Naive thymus-derived CD4-positive, alpha-beta T cell (primary cell): ENCODE data around the gene BLOC1S1. TPM values are rescaled to one million over a fixed set of nuclear protein-coding genes. Genes with fewer than 3 reads are reported as not detected.

Experiments
- ATAC-seq: fragments of 150-1000 bp; cut with Tn5 transposase; 2 replicates; pipeline ENCODE4 v1.10.0; 2021; ENCODE audit warnings: mild to moderate bottlenecking, moderate library complexity
- CTCF ChIA-PET: fragments of 350-600 bp; sonication (Branson Sonifier 250); formaldehyde crosslinking; loops from one replicate; lab custom pipeline; 2021; ENCODE audit warnings: antibody characterized with exemption; lab: Charles Lee
- POLR2A ChIA-PET: fragments of 350-600 bp; sonication (Branson Sonifier 250); formaldehyde crosslinking; loops from one replicate; lab custom pipeline; 2021; ENCODE audit warnings: antibody characterized with exemption, inconsistent platforms; lab: Charles Lee
- DNase-seq, 9 donors: peaks; one replicate each; pipeline versions ENCODE4 v3.0.0 to v3.0.0-alpha.2; 2020 to 2022; ENCODE audit warnings: mixed read lengths in 1 of 9
- H3K27ac ChIP-seq: one replicate; pipeline ENCODE4 v1.7.0; 2013; ENCODE audit warnings: mild to moderate bottlenecking, low read depth, low read length, moderate library complexity
- H3K27me3 ChIP-seq, 2 donors: one replicate each; pipeline ENCODE4 v1.7.0; 2013; ENCODE audit warnings: low read length in 2 of 2, mild to moderate bottlenecking in 2 of 2, moderate library complexity in 2 of 2; ENCODE audit not compliant: control insufficient read depth in 2 of 2, insufficient read depth in 2 of 2
- H3K36me3 ChIP-seq, 3 experiments: 1 replicate in 2 of 3; 2 replicates in 1 of 3; pipeline ENCODE4 v1.7.0; 2013; ENCODE audit warnings: low read length in 3 of 3, mild to moderate bottlenecking in 3 of 3, moderate library complexity in 1 of 3; ENCODE audit not compliant: insufficient read depth in 3 of 3, control insufficient read depth in 2 of 3
- H3K4me1 ChIP-seq, 2 donors: one replicate each; pipeline ENCODE4 v1.7.0; 2013; ENCODE audit warnings: low read length in 2 of 2, mild to moderate bottlenecking in 2 of 2, moderate library complexity in 1 of 2; ENCODE audit not compliant: control insufficient read depth in 2 of 2, insufficient read depth in 2 of 2
- H3K4me3 ChIP-seq: 2 replicates; pipeline ENCODE4 v1.7.0; 2013; ENCODE audit warnings: mild to moderate bottlenecking, low read length
- H3K9me3 ChIP-seq, 3 experiments: 1 replicate in 2 of 3; 2 replicates in 1 of 3; pipeline ENCODE4 v1.7.0; 2013; ENCODE audit warnings: low read length in 3 of 3; ENCODE audit not compliant: control insufficient read depth in 2 of 3
- H3K27ac Mint-ChIP-seq, 9 donors: one replicate each; pipeline ENCODE4 v1.8.0; 2020 to 2022; ENCODE audit warnings: mixed read lengths in 9 of 9, mild to moderate bottlenecking in 8 of 9, moderate library complexity in 5 of 9, inconsistent platforms in 2 of 9
- H3K27me3 Mint-ChIP-seq, 5 donors: one replicate each; pipeline ENCODE4 v1.8.0; 2021 to 2022; ENCODE audit warnings: mixed read lengths in 5 of 5, mild to moderate bottlenecking in 1 of 5
- H3K36me3 Mint-ChIP-seq, 5 donors: one replicate each; pipeline ENCODE4 v1.8.0; 2020 to 2022; ENCODE audit warnings: mixed read lengths in 5 of 5, mild to moderate bottlenecking in 3 of 5, inconsistent platforms in 1 of 5
- H3K4me1 Mint-ChIP-seq, 7 donors: one replicate each; pipeline ENCODE4 v1.8.0; 2020 to 2022; ENCODE audit warnings: mixed read lengths in 7 of 7, mild to moderate bottlenecking in 3 of 7, inconsistent platforms in 1 of 7
- H3K4me3 Mint-ChIP-seq, 10 donors: one replicate each; pipeline ENCODE4 v1.8.0; 2020 to 2022; ENCODE audit warnings: mild to moderate bottlenecking in 10 of 10, mixed read lengths in 10 of 10, moderate library complexity in 6 of 10, inconsistent platforms in 2 of 10
- H3K9me3 Mint-ChIP-seq, 11 donors: one replicate each; pipeline ENCODE4 v1.8.0; 2020 to 2022; ENCODE audit warnings: mixed read lengths in 11 of 11, mild to moderate bottlenecking in 4 of 11, inconsistent platforms in 1 of 11, moderate library complexity in 1 of 11
- intact Hi-C, 2 donors: fragments of 100-400 bp; cut with micrococcal nuclease; formaldehyde crosslinking; loops; one replicate each; pipeline ENCODE4 v1.15.1; 2023
- polyA plus RNA-seq, 2 donors: library from polyadenylated mRNA; unstranded; fragments of 300-500 nt; fragmentation: Illumina TruSeq; gene quantifications; one replicate each; pipeline ENCODE4 v1.2.3, GENCODE V29; 2021
- total RNA-seq, 6 experiments: library from RNA in 5 of 6; stranded (reverse) in 5 of 6; gene quantifications; 1 replicate in 5 of 6; 2 replicates in 1 of 6; pipeline ENCODE4 v1.2.3 and lab custom pipeline; 2021 to 2026

Gene BLOC1S1
- total and polyA plus RNA-seq, 7 experiments from 2014 or later: 37.6 to 112 (median 73.5) TPM

DNA sequence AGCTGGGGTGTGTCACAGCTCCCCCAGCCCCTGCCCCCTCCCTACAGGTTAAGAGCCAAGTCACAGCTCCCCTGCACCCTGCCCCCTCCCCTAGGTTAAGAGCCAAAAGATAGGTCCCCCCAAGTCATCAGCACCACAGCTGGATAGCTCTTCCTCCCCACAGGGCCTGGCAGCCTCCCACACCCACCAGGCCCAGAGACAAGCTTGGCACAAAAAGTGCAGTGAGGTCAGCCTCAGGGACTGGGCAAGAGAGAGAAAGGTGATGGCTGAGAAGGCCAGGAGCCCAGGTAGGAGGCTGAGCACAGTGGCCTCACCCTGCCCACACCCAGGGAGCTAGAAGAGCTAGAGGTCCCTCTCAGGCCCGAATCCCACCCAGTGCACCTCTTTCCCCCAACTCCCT lies 16.9 kb upstream of the BLOC1S1 start:
- ChIA-PET CTCF (no interaction called here), POLR2A (no interaction called here)
- H3K4me1 ChIP-seq: no peaks in the 10 kb centered on the region
- Mint-ChIP-seq H3K4me1 (peaks cover 0 to 4% (median 0%) of the 10 kb centered on the region in 7 donors), H3K9me3 (no peaks in the 10 kb centered on the region), H3K27me3 (peaks cover 0 to 6% (median 0%) of the 10 kb centered on the region in 5 donors), H3K4me3 (no peak overlapping the region), H3K36me3 (no peaks in the 10 kb centered on the region), H3K27ac (no peak overlapping the region)
- no peak overlapping the region for H3K27ac ChIP-seq
- no peaks in the 10 kb centered on the region for H3K27me3 ChIP-seq
- intact Hi-C loops: no loop called here
- no peaks in the 10 kb centered on the region for H3K9me3 ChIP-seq
- ATAC-seq (no peak), DNase-seq (no peak)
- no peak overlapping the region for H3K4me3 ChIP-seq
- H3K36me3 ChIP-seq: no peaks in the 10 kb centered on the region

DNA sequence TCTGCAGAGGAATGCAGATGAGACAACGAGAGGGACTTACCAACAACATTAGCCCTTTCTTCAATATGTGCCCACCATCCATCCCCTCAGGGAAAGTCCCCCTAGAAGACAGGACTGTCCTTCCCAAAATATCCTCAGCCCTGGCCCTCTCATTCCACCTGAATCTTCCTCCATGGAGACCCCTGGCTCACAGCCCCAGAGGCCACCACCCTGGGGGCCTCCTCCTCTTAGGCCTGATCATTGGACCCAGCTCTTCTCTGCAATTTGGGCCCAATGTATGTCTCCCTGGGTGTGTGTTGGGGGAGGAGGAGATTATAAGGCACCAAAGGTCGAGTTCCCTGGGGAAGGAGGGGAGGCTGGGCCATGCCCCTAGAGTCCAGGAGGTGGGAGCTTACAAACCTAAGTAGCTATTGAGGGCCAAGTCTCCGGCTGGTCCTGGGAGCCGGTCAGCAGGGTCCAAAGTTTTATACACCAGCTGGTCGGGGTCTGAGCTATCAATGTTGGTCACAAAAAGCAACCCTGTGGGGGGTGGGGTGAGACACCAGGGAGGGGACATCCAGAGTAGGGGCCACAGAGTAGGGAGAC lies 16.3 kb upstream of the BLOC1S1 start:
- no peak for DNase-seq
- CTCF ChIA-PET: interaction anchor here (1.0 kb wide), 1 partner anchor 43 kb away, joined by 3 read pairs; no protein-coding TSS in a partner anchor

DNA sequence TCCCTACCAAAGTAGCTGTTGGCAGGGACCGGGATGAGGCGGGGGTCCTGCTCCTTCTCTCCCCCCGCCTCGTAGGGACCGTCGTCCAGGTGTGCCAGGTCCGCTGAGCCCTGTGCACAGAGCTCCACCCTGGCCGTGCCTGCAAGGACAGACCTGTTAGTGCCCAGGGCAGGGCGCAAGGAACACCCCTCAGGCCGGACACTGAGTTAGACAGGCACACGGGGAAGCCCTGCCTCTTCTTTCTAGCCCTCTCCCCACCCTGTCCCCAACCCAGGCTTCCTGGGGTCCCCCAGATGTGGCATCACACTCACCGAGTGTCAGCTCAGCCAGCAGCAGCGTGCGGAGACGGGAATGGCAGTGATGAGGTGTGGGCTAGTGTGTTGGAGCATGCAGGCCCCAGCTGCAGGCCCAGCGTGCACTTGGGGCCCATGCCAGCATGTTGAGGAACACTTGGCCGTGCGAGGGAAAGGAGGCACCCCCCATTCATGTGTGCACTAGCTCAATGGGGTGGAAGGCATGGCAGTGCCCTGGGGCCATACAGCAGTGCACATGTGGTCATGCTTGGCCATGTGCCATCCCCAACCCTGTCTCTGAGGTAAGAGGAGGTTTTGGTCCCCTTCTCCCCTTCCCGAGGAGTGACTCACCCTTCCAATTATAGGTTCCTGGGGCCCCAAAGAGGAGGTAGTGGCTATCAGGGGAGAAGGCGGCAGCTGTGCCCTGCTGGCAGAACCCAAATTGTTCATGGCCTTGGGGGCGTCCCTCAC lies 15.4 kb upstream of the BLOC1S1 start:
- Histone ChIP-seq H3K36me3 (no peaks in the 10 kb centered on the region), H3K27ac (no peak overlapping the region), H3K9me3 (no peaks in the 10 kb centered on the region), H3K4me1 (no peaks in the 10 kb centered on the region), H3K27me3 (no peaks in the 10 kb centered on the region), H3K4me3 (no peak overlapping the region)
- Mint-ChIP-seq H3K9me3 (no peaks in the 10 kb centered on the region), H3K4me3 (no peak overlapping the region), H3K4me1 (peaks cover 0 to 4% (median 0%) of the 10 kb centered on the region in 7 donors), H3K27ac (no peak overlapping the region), H3K27me3 (peaks cover 0 to 12% (median 0%) of the 10 kb centered on the region in 5 donors), H3K36me3 (no peaks in the 10 kb centered on the region)
- intact Hi-C loops: no loop called here
- ChIA-PET POLR2A (no interaction called here), CTCF (interaction anchor here (1.0 kb wide), 1 partner anchor 44 kb away, joined by 3 read pairs; no protein-coding TSS in a partner anchor)
- ATAC-seq (no peak), DNase-seq (no peak)

More for the DNA sequence above, 16.3 kb upstream of the BLOC1S1 start:
- H3K4me1 ChIP-seq: no peaks in the 10 kb centered on the region
- Mint-ChIP-seq H3K36me3 (no peaks in the 10 kb centered on the region), H3K27ac (no peak overlapping the region), H3K4me1 (peaks cover 0 to 4% (median 0%) of the 10 kb centered on the region in 7 donors), H3K4me3 (no peak overlapping the region), H3K9me3 (no peaks in the 10 kb centered on the region), H3K27me3 (peaks cover 0 to 11% (median 0%) of the 10 kb centered on the region in 5 donors)
- H3K4me3 ChIP-seq: no peak overlapping the region
- ATAC-seq: no peak
- no peaks in the 10 kb centered on the region for H3K9me3 ChIP-seq
- POLR2A ChIA-PET: no interaction called here
- H3K27ac ChIP-seq: no peak overlapping the region
- no peaks in the 10 kb centered on the region for H3K27me3 ChIP-seq
- no peaks in the 10 kb centered on the region for H3K36me3 ChIP-seq
- intact Hi-C loops: no loop called here

DNA sequence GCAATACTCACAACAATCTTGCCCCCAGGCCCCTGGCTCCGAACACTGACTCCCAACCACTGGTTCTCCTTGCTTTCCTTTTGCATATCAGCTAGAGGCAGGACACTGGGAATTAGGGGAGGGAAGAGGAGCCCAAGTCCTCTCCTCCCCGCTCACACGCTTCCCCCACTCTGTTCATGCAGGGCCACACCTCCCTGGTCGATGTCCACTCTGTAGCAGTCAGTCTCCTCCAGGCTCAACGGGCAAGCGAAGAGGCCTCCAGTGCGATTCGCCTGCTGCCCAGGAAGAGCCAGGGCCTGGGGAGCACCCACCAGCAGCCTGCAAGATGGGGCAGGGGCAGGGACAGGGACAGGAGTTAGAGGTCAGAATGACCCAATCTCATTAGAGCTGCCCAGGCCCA lies 13.0 kb upstream of the BLOC1S1 start:
- DNase-seq (no peak), ATAC-seq (no peak)
- H3K27ac Mint-ChIP-seq: no peak overlapping the region
- intact Hi-C loops: no loop called here
- no peaks in the 10 kb centered on the region for H3K36me3 ChIP-seq
- CTCF ChIA-PET: no interaction called here
- H3K27me3 Mint-ChIP-seq: peaks cover 0 to 30% (median 5%) of the 10 kb centered on the region in 5 donors
- no peaks in the 10 kb centered on the region for H3K9me3 ChIP-seq
- H3K4me3 ChIP-seq: no peak overlapping the region
- no peak overlapping the region for H3K4me3 Mint-ChIP-seq
- no peaks in the 10 kb centered on the region for H3K27me3 ChIP-seq
- peaks cover 4 to 8% (median 7%) of the 10 kb centered on the region in 7 donors for H3K4me1 Mint-ChIP-seq
- H3K4me1 ChIP-seq: no peaks in the 10 kb centered on the region
- POLR2A ChIA-PET: no interaction called here
- no peaks in the 10 kb centered on the region for H3K9me3 Mint-ChIP-seq
- H3K27ac ChIP-seq: no peak overlapping the region
- no peaks in the 10 kb centered on the region for H3K36me3 Mint-ChIP-seq

DNA sequence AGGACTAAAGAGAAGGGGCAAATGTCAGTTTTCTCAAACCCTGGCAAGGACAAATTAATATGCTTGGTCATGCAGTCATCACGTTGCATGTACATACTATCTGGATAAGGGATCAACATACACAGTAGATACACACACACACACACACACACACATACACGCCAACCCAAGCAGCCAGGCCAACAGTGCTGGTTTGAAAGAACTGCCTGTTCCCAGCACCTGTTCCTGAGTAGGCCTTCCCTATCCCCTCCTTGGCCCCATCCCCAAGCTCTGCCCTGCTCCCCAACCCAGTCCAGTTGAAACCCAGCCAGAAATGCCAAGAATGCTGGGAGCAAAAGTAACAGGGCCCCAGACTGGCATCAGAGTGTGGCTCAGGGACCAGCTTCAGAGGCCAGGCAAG lies 12.6 kb upstream of the BLOC1S1 start:
- no peaks in the 10 kb centered on the region for H3K9me3 Mint-ChIP-seq
- ATAC-seq: no peak
- H3K4me3 Mint-ChIP-seq: no peak overlapping the region
- H3K9me3 ChIP-seq: no peaks in the 10 kb centered on the region
- H3K36me3 Mint-ChIP-seq: no peaks in the 10 kb centered on the region
- no peak overlapping the region for H3K27ac Mint-ChIP-seq
- peaks cover 7 to 12% (median 11%) of the 10 kb centered on the region in 7 donors for H3K4me1 Mint-ChIP-seq
- intact Hi-C loops: no loop called here
- H3K36me3 ChIP-seq: no peaks in the 10 kb centered on the region
- no peaks in the 10 kb centered on the region for H3K27me3 ChIP-seq
- no peak overlapping the region for H3K4me3 ChIP-seq
- DNase-seq: no peak
- peaks cover 0 to 34% (median 9%) of the 10 kb centered on the region in 5 donors for H3K27me3 Mint-ChIP-seq
- ChIA-PET POLR2A (no interaction called here), CTCF (no interaction called here)
- H3K27ac ChIP-seq: no peak overlapping the region
- H3K4me1 ChIP-seq: peaks cover 2% of the 10 kb centered on the region in 2 donors

DNA sequence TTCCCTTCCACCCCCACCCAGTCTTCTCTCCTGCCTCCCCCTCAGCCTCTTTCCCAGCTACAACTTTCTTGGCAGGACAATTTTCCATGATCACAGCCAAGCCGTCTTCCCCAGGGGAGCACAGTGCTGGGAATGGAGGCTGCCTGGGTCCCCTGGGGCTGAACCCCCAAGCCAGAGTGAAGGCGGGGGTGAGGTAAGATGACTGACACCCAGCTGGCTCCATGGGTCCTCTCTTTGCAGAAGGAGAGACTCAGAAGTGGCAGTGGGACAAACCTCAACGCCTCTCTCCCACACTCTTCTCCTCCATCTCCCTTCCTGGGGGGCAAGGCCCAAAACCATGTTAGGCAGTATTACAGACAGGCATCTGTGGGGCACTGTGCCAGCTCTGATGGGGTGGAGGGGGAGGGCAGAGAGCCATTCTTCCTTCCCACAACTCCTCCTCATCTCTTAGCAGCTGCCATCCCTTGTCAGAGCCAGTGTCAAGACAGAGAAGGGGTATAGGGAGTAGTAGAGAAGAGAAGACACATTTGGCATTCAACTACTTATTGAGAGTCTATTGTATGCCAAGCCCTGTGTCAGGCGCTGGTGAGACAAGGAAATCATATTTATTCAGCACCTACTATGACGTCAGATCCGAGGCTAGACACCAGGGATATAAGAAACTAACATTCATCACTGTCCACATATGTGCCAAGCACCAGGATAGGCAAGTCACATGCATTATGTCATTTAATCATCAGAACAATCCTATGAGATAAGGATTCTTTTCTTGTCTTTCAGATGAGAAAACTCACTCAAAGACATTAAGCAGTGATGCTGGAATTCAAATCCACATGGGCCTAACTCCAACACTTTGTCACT lies 11.7 kb upstream of the BLOC1S1 start:
- Histone ChIP-seq H3K36me3 (no peaks in the 10 kb centered on the region), H3K9me3 (no peaks in the 10 kb centered on the region), H3K4me1 (peaks cover 4 to 7% of the 10 kb centered on the region in 2 donors), H3K4me3 (no peak overlapping the region), H3K27me3 (no peaks in the 10 kb centered on the region), H3K27ac (no peak overlapping the region)
- intact Hi-C loops: no loop called here
- H3K4me1 Mint-ChIP-seq: peaks cover 16 to 20% (median 19%) of the 10 kb centered on the region in 7 donors
- ChIA-PET POLR2A (no interaction called here), CTCF (no interaction called here)
- no peaks in the 10 kb centered on the region for H3K9me3 Mint-ChIP-seq
- H3K36me3 Mint-ChIP-seq: no peaks in the 10 kb centered on the region
- no peak overlapping the region for H3K27ac Mint-ChIP-seq
- peaks cover 0 to 43% (median 16%) of the 10 kb centered on the region in 5 donors for H3K27me3 Mint-ChIP-seq
- no peak for ATAC-seq
- no peak overlapping the region for H3K4me3 Mint-ChIP-seq
- DNase-seq: no peak
